ENCODE data around the gene LGR5.

LGR5 gene

DNA sequence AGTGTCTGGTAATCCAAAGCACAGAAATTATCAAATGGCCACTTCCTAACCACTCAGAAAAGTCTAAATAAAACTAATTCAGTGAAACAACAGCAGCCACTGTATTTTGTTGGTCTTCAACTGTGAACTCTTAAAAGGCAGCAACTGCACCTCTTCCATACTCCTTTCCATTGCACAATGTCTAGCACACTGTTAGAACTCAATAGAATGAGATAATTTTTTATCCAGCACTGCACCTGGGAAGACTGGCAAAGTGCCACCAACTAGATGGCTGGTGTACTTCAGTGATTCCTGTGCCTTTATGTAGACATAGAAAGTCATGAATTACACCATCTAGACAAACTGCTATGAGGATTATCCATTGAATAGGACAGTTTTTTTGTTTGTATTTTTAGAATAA is 26.2 kb downstream of the LGR5 start:
- Histone ChIP-seq H3K27me3 (ENCODE audit: low read length) (no peaks in the 10 kb centered on the region), H3K79me2 (ENCODE audit: insufficient read depth, low read length) (no peaks in the 10 kb centered on the region), H3K4me2 (ENCODE audit: low read depth, low read length, poor library complexity, severe bottlenecking) (no peak overlapping the region), H4K20me1 (ENCODE audit: low read depth, low read length) (no peaks in the 10 kb centered on the region), H3K9ac (ENCODE audit: low read length) (no peak overlapping the region), H3F3A (ENCODE audit: insufficient read depth) (no peaks in the 10 kb centered on the region), H3K36me3 (ENCODE audit: low read length) (no peaks in the 10 kb centered on the region), H3K27ac (ENCODE audit: low read depth, low read length) (no peak overlapping the region), H3K9me3 (ENCODE audit: insufficient read depth, low read length) (no peaks in the 10 kb centered on the region), H3K4me3 (ENCODE audit: insufficient read depth, low read length, poor library complexity, severe bottlenecking) (no peak overlapping the region), H3K9me2 (replicated peaks; ENCODE audit: insufficient read depth, low read length) (no peaks in the 10 kb centered on the region), H2AFZ (ENCODE audit: low read depth, low read length, severe bottlenecking) (no peak overlapping the region)
- no peak for TF ChIP-seq EZH2phosphoT487 (conservative IDR thresholded peaks at IDR 0.05; ENCODE audit: low read length)
- TF ChIP-seq CTCF (IDR thresholded peaks at IDR 0.05; ENCODE audit: insufficient read depth, low read length, poor library complexity, severe bottlenecking) = no peak

DNA sequence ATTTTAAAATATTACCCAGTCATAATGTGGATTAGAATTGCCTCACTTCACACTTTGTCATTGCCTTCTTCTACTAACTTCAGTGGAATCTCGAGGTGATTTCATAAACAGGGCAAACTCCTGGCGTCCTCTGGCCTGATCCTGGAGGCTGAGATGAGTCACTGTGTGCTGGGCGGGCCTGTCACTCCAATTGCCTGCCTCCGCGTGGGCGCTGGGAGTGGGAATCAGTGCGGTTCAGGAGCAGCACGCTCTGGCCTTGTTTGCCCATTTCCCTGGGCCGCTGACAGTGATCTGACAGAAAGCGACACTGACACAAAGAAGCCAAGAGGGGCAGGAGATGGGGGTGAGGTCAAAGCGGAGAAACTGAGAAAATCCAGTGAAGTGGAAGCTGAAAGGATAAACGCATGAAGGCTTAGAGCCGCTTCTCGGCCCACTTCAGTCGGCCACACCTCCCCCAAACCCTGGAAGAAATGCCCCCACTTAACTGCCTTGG is 29.7 kb downstream of the LGR5 start:
- Histone ChIP-seq H3K4me3 (ENCODE audit: insufficient read depth, low read length, poor library complexity, severe bottlenecking) (no peak overlapping the region), H3K9ac (ENCODE audit: low read length) (no peak overlapping the region), H3K79me2 (ENCODE audit: insufficient read depth, low read length) (no peaks in the 10 kb centered on the region), H3K36me3 (ENCODE audit: low read length) (no peaks in the 10 kb centered on the region), H3K27me3 (ENCODE audit: low read length) (no peaks in the 10 kb centered on the region), H3K4me2 (ENCODE audit: low read depth, low read length, poor library complexity, severe bottlenecking) (no peak overlapping the region), H3K9me2 (replicated peaks; ENCODE audit: insufficient read depth, low read length) (no peaks in the 10 kb centered on the region), H3F3A (ENCODE audit: insufficient read depth) (no peaks in the 10 kb centered on the region), H3K27ac (ENCODE audit: low read depth, low read length) (no peak overlapping the region), H3K9me3 (ENCODE audit: insufficient read depth, low read length) (no peaks in the 10 kb centered on the region), H4K20me1 (ENCODE audit: low read depth, low read length) (no peaks in the 10 kb centered on the region), H2AFZ (ENCODE audit: low read depth, low read length, severe bottlenecking) (no peak overlapping the region)
- TF ChIP-seq EZH2phosphoT487 (conservative IDR thresholded peaks at IDR 0.05; ENCODE audit: low read length) (no peak), CTCF (IDR thresholded peaks at IDR 0.05; ENCODE audit: insufficient read depth, low read length, poor library complexity, severe bottlenecking) (no peak)

DNA sequence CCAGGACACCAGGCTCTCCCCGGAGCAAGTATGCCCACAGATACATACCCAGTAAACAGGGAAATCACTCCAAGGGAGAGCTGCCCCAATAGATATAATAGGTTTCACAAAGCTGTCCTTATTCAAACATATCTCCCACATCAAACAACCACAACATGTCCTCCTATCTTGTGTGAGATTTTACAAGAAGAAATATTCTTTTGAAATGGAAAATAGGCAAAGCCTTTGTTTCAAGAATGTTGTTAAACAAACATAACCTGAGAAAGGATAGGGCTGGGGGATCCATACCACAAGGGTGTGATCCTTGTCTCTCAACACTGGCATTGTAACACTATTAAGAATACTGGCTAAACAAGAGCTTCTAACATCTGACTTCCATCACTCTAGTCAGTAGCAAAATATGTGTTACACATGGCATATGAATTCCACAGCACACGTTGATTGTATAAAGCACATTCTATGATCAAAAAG is 32.9 kb downstream of the LGR5 start:
- H3K9me2 ChIP-seq (replicated peaks; ENCODE audit: insufficient read depth, low read length) = no peaks in the 10 kb centered on the region
- H3K27ac ChIP-seq (ENCODE audit: low read depth, low read length) = no peak overlapping the region
- no peaks in the 10 kb centered on the region for H3K36me3 ChIP-seq (ENCODE audit: low read length)
- no peak for TF ChIP-seq CTCF (IDR thresholded peaks at IDR 0.05; ENCODE audit: insufficient read depth, low read length, poor library complexity, severe bottlenecking)
- no peak for TF ChIP-seq EZH2phosphoT487 (conservative IDR thresholded peaks at IDR 0.05; ENCODE audit: low read length)
- no peak overlapping the region for H3K9ac ChIP-seq (ENCODE audit: low read length)
- H3F3A ChIP-seq (ENCODE audit: insufficient read depth) = no peaks in the 10 kb centered on the region
- H4K20me1 ChIP-seq (ENCODE audit: low read depth, low read length) = no peaks in the 10 kb centered on the region
- H3K27me3 ChIP-seq (ENCODE audit: low read length) = no peaks in the 10 kb centered on the region
- no peak overlapping the region for H3K4me3 ChIP-seq (ENCODE audit: insufficient read depth, low read length, poor library complexity, severe bottlenecking)
- H3K4me2 ChIP-seq (ENCODE audit: low read depth, low read length, poor library complexity, severe bottlenecking) = no peak overlapping the region
- H2AFZ ChIP-seq (ENCODE audit: low read depth, low read length, severe bottlenecking) = no peak overlapping the region
- no peaks in the 10 kb centered on the region for H3K79me2 ChIP-seq (ENCODE audit: insufficient read depth, low read length)
- H3K9me3 ChIP-seq (ENCODE audit: insufficient read depth, low read length) = no peaks in the 10 kb centered on the region

Data from SU-DHL-6 (cell line).